ENCODE results near the gene G0S2. TPM values are rescaled to one million over a fixed set of nuclear protein-coding genes. Genes with fewer than 3 reads are reported as not detected.

G0S2 gene
- total and polyA plus RNA-seq, 2 donors from 2014 or later: 15.5 to 103 TPM

DNA sequence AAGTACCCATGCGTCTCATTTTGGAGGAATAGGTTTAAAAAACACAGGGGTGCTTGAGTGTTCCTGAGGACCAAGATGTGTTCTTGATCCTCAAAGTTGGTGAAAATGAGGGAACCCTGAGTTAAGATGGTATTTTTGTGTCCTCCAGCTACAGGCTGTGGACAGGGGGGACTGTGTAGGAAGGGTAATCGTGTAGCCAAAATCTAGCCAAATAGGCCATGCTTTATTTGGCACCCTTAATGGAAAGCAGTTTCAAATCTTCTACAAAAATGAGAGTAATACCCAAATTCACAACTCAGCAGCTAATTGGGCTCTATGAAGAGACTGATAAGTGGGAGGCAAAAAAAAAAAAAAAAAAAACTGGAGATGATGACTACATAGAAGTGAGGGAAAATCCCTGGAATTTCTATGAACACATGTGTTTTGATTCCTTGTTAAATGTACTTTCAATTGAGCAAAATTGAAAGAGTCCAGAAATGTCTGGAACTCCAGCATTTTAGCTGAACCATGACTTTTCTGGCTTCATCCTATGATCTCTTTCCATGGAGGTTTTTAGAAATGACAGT lies 29.9 kb downstream of the G0S2 start:
- H3K9me3 ChIP-seq (ENCODE audit: control insufficient read depth in 2 of 3, insufficient read depth in 1 of 3, low read length in 3 of 3): no peaks in the 10 kb centered on the region
- no peak for DNase-seq
- H3K9ac ChIP-seq (ENCODE audit: low read length in 3 of 3): no peak overlapping the region
- H3K4me1 ChIP-seq (ENCODE audit: control insufficient read depth in 2 of 3, insufficient read depth in 2 of 3, low read depth in 1 of 3, low read length in 3 of 3): peaks cover 0 to 8% (median 6%) of the 10 kb centered on the region in 3 donors
- no peaks in the 10 kb centered on the region for H3K36me3 ChIP-seq (ENCODE audit: control insufficient read depth in 2 of 3, insufficient read depth in 3 of 3, low read length in 3 of 3)
- no peaks in the 10 kb centered on the region for H3K27me3 ChIP-seq (ENCODE audit: control insufficient read depth, insufficient read depth, low read length)
- no peak for FAIRE-seq
- intact Hi-C loops (cut with DNase I): no loop called here
- no peak overlapping the region for H3K27ac ChIP-seq (ENCODE audit: low read depth in 2 of 2, low read length in 2 of 2)
- no peak overlapping the region for H3K4me3 ChIP-seq (ENCODE audit: low read length in 3 of 3)
- TF ChIP-seq, protein P1, sequence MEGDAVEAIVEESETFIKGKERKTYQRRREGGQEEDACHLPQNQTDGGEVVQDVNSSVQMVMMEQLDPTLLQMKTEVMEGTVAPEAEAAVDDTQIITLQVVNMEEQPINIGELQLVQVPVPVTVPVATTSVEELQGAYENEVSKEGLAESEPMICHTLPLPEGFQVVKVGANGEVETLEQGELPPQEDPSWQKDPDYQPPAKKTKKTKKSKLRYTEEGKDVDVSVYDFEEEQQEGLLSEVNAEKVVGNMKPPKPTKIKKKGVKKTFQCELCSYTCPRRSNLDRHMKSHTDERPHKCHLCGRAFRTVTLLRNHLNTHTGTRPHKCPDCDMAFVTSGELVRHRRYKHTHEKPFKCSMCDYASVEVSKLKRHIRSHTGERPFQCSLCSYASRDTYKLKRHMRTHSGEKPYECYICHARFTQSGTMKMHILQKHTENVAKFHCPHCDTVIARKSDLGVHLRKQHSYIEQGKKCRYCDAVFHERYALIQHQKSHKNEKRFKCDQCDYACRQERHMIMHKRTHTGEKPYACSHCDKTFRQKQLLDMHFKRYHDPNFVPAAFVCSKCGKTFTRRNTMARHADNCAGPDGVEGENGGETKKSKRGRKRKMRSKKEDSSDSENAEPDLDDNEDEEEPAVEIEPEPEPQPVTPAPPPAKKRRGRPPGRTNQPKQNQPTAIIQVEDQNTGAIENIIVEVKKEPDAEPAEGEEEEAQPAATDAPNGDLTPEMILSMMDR (IDR thresholded peaks at IDR 0.05; ENCODE audit: borderline replicate concordance, extremely low read depth, insufficient read depth): no peak

DNA sequence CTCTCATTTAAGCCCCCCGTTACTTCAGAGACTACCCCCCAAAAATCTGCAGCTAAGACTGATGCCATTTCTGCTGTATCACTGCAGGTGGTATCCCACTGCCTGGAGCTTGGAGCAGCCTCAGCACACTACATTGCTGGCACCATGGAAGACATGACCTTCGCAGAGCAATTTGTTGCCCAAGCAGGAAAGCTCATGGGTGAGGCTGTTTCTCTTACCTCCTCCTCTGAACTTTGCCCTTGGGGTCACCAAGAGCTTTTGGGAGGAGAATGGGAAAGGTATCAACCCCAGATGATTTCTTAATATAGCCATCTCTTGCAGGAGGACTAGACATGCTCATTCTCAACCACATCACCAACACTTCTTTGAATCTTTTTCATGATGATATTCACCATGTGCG lies 31.4 kb downstream of the G0S2 start:
- intact Hi-C loops (cut with DNase I): no loop called here
- TF ChIP-seq, protein P1 (IDR thresholded peaks at IDR 0.05; ENCODE audit: borderline replicate concordance, extremely low read depth, insufficient read depth): no peak
- no peak overlapping the region for H3K27ac ChIP-seq (ENCODE audit: low read depth in 2 of 2, low read length in 2 of 2)
- no peaks in the 10 kb centered on the region for H3K9me3 ChIP-seq (ENCODE audit: control insufficient read depth in 2 of 3, insufficient read depth in 1 of 3, low read length in 3 of 3)
- H3K4me3 ChIP-seq (ENCODE audit: low read length in 3 of 3): no peak overlapping the region
- FAIRE-seq (no peak), DNase-seq (no peak)
- no peak overlapping the region for H3K9ac ChIP-seq (ENCODE audit: low read length in 3 of 3)
- H3K36me3 ChIP-seq (ENCODE audit: control insufficient read depth in 2 of 3, insufficient read depth in 3 of 3, low read length in 3 of 3): no peaks in the 10 kb centered on the region
- no peaks in the 10 kb centered on the region for H3K27me3 ChIP-seq (ENCODE audit: control insufficient read depth, insufficient read depth, low read length)
- peaks cover 0 to 8% (median 6%) of the 10 kb centered on the region in 3 donors for H3K4me1 ChIP-seq (ENCODE audit: control insufficient read depth in 2 of 3, insufficient read depth in 2 of 3, low read depth in 1 of 3, low read length in 3 of 3)

DNA sequence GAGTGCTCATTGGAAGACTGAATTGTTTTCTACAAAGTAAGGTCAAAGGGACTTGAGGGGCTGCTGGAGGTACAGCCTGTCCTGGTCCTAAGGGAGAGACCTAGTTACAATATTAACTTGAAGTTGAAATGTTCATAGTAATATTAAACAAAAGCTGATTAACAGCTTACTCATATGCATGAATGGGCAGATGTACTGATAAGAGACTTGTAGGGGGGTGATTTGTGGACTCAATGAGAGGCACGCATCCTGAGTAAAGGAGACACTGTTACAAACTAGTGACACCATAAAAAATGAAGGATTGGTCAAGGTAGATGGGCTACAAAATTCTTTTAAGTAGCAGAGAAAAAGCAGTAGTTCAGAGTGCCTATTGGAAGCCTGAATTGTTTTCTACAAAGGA lies 32.1 kb downstream of the G0S2 start:
- intact Hi-C loops (cut with DNase I): no loop called here

More for the DNA sequence above, 32.1 kb downstream of the G0S2 start:
- FAIRE-seq (no peak), DNase-seq (no peak)
- no peaks in the 10 kb centered on the region for H3K9me3 ChIP-seq (ENCODE audit: control insufficient read depth in 2 of 3, insufficient read depth in 1 of 3, low read length in 3 of 3)
- H3K27ac ChIP-seq (ENCODE audit: low read depth in 2 of 2, low read length in 2 of 2): no peak overlapping the region
- H3K4me3 ChIP-seq (ENCODE audit: low read length in 3 of 3): no peak overlapping the region
- TF ChIP-seq, protein P1 (IDR thresholded peaks at IDR 0.05; ENCODE audit: borderline replicate concordance, extremely low read depth, insufficient read depth): no peak
- peaks cover 0 to 8% (median 6%) of the 10 kb centered on the region in 3 donors for H3K4me1 ChIP-seq (ENCODE audit: control insufficient read depth in 2 of 3, insufficient read depth in 2 of 3, low read depth in 1 of 3, low read length in 3 of 3)
- no peak overlapping the region for H3K9ac ChIP-seq (ENCODE audit: low read length in 3 of 3)
- no peaks in the 10 kb centered on the region for H3K27me3 ChIP-seq (ENCODE audit: control insufficient read depth, insufficient read depth, low read length)
- H3K36me3 ChIP-seq (ENCODE audit: control insufficient read depth in 2 of 3, insufficient read depth in 3 of 3, low read length in 3 of 3): no peaks in the 10 kb centered on the region

Measured in kidney (tissue), 14 donors.